NT2/D1 (cell line): Measurements from ENCODE around the gene SEC14L2.

ENCODE experiments used
- DNase-seq: peaks from one replicate; pipeline ENCODE4 v3.0.0-alpha.2; 2011; ENCODE audit warnings: low read depth, low spot score
- H3K27me3 ChIP-seq: 2 replicates; pipeline ENCODE4 v1.6.0; 2011; ENCODE audit warnings: mild to moderate bottlenecking; ENCODE audit not compliant: insufficient read length, insufficient read depth
- H3K36me3 ChIP-seq: 2 replicates; pipeline ENCODE4 v1.6.1; 2011; ENCODE audit warnings: mild to moderate bottlenecking, low read length, mixed read lengths; ENCODE audit not compliant: insufficient read depth, insufficient read length
- H3K4me1 ChIP-seq: 2 replicates; pipeline ENCODE4 v1.5.1; 2011; ENCODE audit not compliant: insufficient read depth, insufficient read length
- H3K4me3 ChIP-seq: 2 replicates; pipeline ENCODE4 v1.5.1; 2011; ENCODE audit warnings: low read depth; ENCODE audit not compliant: insufficient read length
- H3K9ac ChIP-seq: 2 replicates; pipeline ENCODE4 v1.6.0; 2011; ENCODE audit warnings: low read depth; ENCODE audit not compliant: insufficient read length
- H3K9me3 ChIP-seq: 2 replicates; pipeline ENCODE4 v1.5.1; 2011; ENCODE audit warnings: mild to moderate bottlenecking, low read length; ENCODE audit not compliant: insufficient read depth
- SUZ12 ChIP-seq: IDR thresholded peaks from 2 replicates; pipeline ENCODE4 v1.6.1; 2011; ENCODE audit not compliant: insufficient read length, insufficient read depth; ENCODE audit errors: extremely low read depth
- YY1 ChIP-seq: IDR thresholded peaks from 2 replicates; pipeline ENCODE4 v1.6.1; 2011; ENCODE audit not compliant: insufficient read length, insufficient read depth
- ZNF274 ChIP-seq: IDR thresholded peaks from 2 replicates; pipeline ENCODE4 v1.6.1; 2011; ENCODE audit warnings: mild to moderate bottlenecking, low read depth, low read length

SEC14L2 gene

DNA sequence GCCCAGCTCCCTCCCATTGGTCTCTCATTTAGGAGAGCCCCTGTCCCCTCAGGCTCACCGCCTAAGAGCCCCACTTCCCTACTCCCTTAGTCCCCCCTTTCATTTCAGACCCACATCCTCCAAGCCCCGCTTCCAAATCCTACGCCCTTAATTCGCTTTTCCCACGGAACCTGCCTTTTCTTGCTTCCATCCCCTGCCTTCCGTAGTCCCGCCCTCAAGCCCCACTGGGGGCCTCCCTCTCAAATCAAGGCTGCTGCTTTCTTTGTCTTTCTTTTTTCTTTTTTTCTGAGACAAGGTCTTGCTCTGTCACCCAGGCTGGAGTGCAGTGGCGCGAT is 39.6 kb upstream of the SEC14L2 start:
- H3K9me3 ChIP-seq: no peaks in the 10 kb centered on the region
- H3K4me3 ChIP-seq: peak overlapping the region; percentile 83
- H3K9ac ChIP-seq: peak overlapping the region; percentile 95
- DNase-seq: no peak
- no peaks in the 10 kb centered on the region for H3K27me3 ChIP-seq
- H3K36me3 ChIP-seq: peaks cover 31% of the 10 kb centered on the region
- peaks cover 7% of the 10 kb centered on the region for H3K4me1 ChIP-seq
- no peak for TF ChIP-seq SUZ12
- TF ChIP-seq ZNF274: no peak
- TF ChIP-seq YY1: no peak

DNA sequence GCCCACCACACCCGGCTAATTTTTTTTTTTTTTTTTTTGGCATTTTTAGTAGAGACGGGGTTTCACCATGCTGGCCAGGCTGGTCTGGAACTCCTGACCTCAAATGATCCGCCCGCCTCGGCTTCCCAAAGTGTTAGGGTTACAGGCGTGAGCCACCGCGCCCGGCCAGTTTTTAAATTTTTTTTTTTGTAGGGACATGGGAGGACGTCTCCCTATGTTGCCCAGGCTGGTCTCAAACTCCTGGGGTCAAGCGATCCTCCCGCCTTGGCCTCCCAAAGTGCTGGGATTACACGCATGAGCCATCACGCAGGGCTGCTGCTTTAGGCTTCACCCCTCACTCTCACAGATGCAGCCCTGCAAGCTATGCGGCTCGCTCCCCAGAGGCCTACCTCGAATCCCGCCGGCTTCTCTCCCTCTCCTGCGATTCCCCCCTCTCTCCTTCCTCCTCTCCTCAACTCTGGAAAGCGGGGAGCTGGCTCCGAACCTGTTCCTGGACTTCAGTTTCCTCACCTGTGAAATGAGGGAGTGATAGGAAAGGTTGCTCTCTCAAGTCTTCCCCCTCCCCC is 39.1 kb upstream of the SEC14L2 start:
- no peak for DNase-seq
- Histone ChIP-seq H3K9me3 (no peaks in the 10 kb centered on the region), H3K9ac (peak overlapping the region; percentile 37), H3K4me3 (no peak overlapping the region), H3K36me3 (peaks cover 28% of the 10 kb centered on the region), H3K4me1 (peaks cover 11% of the 10 kb centered on the region), H3K27me3 (no peaks in the 10 kb centered on the region)
- TF ChIP-seq SUZ12 (no peak), ZNF274 (no peak), YY1 (no peak)

DNA sequence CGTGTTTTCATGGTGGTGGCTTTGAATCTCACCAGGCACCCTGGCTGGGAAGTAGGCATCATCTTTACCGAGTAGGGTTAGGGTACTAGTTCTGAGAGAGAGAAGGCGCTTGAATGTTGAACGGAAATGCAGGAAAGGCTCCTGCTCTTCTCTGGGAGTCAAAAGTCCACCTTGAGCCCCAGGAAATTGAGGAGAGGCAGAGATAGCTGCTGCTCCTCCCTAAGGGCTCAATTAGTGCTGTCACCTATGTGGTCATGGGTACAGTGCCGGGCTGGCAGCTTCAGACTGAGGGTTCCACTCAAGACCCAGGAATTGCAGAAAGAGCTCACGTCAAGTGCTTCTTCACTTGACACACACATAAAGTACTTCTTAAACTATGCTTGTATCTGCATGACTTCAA is 38.3 kb upstream of the SEC14L2 start:
- Histone ChIP-seq H3K27me3 (no peaks in the 10 kb centered on the region), H3K4me1 (peaks cover 11% of the 10 kb centered on the region), H3K9me3 (no peaks in the 10 kb centered on the region), H3K4me3 (no peak overlapping the region), H3K9ac (no peak overlapping the region), H3K36me3 (peaks cover 24% of the 10 kb centered on the region)
- TF ChIP-seq YY1 (no peak), SUZ12 (no peak), ZNF274 (no peak)
- DNase-seq: no peak

DNA sequence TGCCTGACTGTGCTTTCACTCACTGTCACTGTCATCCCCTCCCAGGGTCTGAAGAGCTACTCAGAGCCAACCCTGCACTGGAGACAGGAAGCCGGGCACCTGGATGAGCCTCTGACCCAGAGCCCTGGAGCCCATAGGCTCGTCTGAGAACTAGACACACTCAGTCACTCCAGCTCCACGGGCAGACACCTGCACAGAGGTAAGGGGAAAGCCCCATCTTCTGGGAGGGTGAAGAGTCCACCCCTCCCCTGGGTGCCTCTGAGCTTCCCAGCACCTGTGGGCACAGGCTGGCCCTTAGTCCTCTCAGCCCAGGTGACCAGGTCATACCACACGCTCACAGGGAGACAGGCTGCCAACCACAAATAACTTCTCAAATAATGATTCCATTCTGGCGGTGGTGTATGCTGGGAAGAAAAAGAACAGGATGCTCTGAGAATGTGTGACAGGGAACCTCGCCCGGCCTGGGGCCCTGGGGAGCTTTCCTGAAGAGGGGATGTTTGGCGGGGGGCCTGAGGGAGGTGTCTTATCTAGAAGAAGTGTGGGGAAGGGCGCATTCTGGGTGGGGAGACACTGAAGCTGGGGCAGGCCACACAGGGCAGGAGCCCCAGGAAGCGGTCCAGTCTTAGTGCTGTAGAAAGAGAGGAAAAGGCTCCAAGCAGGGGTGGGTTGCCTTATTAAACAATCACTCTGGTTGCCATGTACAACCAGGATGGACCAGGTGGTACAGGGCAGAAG is 34.7 kb upstream of the SEC14L2 start:
- H3K27me3 ChIP-seq: no peaks in the 10 kb centered on the region
- no peaks in the 10 kb centered on the region for H3K9me3 ChIP-seq
- H3K4me3 ChIP-seq: no peak overlapping the region
- peaks cover 6% of the 10 kb centered on the region for H3K4me1 ChIP-seq
- DNase-seq: no peak
- no peak for TF ChIP-seq ZNF274
- TF ChIP-seq YY1: no peak
- no peak for TF ChIP-seq SUZ12
- H3K9ac ChIP-seq: no peak overlapping the region
- peaks cover 20% of the 10 kb centered on the region for H3K36me3 ChIP-seq

DNA sequence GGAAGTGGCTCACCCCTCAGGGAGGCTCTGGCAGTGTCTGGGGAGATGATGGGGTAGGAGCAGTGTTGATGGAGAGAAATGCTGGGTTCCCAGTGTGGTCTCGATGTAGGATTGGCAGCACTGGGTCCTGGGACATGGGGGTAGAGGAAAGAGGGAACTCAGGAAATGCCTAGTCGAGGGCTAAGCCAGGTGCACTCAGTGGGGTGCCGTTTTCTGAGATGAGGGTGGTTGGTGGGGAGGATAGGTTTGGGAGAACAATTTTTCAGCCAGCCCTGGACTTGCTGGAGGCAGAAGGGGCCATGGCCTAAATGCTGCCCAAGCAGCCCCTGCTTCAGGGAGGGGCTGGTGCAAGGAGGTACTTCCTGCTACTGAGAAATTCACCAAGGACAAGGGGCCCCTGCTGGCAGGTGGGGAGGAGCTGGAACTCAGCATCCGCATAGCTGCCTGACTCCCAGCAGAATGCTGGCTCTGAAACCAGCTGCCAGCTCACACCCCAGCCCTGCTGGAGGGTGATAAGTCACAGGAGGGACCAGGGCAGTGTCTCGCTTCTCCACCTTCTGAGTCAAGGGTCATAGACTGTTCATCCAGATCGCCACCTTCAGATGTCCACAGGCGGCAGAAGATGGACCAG is 34.1 kb upstream of the SEC14L2 start:
- DNase-seq: no peak
- H3K4me3 ChIP-seq: no peak overlapping the region
- TF ChIP-seq SUZ12 (no peak), ZNF274 (no peak), YY1 (no peak)
- no peak overlapping the region for H3K9ac ChIP-seq
- no peaks in the 10 kb centered on the region for H3K27me3 ChIP-seq
- no peaks in the 10 kb centered on the region for H3K9me3 ChIP-seq
- H3K4me1 ChIP-seq: peaks cover 6% of the 10 kb centered on the region
- H3K36me3 ChIP-seq: peaks cover 20% of the 10 kb centered on the region

DNA sequence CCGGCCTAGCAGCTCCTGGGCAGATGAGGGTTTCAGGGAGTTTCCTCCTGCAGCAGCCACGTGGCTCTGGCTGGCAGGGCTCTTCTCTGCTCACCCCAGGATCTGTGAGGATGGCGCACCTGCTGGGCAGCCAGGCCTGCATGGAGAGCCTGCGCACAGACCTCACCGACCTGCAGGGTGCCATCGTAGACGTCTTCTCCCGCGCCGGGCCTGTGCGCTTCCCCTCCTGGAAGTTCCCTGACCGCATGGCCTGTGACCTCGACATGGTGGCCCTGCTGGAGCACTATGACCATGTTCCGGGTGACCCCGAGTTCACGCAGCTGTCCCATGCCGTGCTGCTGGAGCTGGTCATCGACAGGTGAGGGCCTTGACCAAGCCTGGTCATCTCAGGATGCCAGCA is 30.9 kb upstream of the SEC14L2 start:
- Histone ChIP-seq H3K9me3 (no peaks in the 10 kb centered on the region), H3K9ac (no peak overlapping the region), H3K36me3 (peaks cover 20% of the 10 kb centered on the region), H3K27me3 (no peaks in the 10 kb centered on the region), H3K4me1 (peaks cover 4% of the 10 kb centered on the region), H3K4me3 (no peak overlapping the region)
- DNase-seq: no peak
- no peak for TF ChIP-seq SUZ12
- TF ChIP-seq YY1: no peak
- TF ChIP-seq ZNF274: no peak

DNA sequence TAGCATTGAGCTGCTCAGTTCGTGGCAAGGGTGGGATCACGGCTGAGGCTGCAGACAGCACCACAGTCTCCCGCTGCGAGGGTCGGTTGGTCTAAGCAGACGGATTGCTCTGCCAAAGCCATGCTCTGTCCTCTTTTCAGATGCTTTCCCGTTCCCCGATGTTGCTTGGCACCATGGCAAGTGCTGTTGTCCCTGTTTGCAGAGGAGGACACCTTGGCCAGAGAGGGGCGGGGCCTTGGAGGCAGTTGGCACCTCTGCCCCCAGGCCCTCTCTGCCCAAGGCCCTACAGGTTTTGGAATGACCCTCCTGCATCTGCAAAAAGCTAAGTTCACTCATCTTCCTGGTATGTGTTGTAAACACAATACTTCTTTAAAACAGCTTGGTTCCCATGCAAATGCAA is 28.4 kb upstream of the SEC14L2 start:
- H3K9ac ChIP-seq: peak overlapping the region; percentile 10
- H3K4me1 ChIP-seq: no peaks in the 10 kb centered on the region
- H3K36me3 ChIP-seq: peaks cover 17% of the 10 kb centered on the region
- H3K27me3 ChIP-seq: no peaks in the 10 kb centered on the region
- no peak overlapping the region for H3K4me3 ChIP-seq
- DNase-seq: no peak
- TF ChIP-seq SUZ12: no peak
- no peak for TF ChIP-seq ZNF274
- no peak for TF ChIP-seq YY1
- H3K9me3 ChIP-seq: no peaks in the 10 kb centered on the region
